ENCODE measurements around the gene PPM1H.

GRCh38 chr12:62722971-62723680 lies 211.8 kb downstream of the PPM1H start:
- TF ChIP-seq CTCF (IDR thresholded peaks at IDR 0.05 in 4 of 5, conservative IDR thresholded peaks at IDR 0.05 in 1 of 5) (no peak), POLR2A (IDR thresholded peaks at IDR 0.05) (no peak)

Data from gastrocnemius medialis (tissue), 4 donors.